C1 segment of cervical spinal cord (tissue), 14 donors: ENCODE measurements around the gene CUTC.
"Not testable (repeated sequence)": the region's sequence is repeated elsewhere in the genome, so short reads cannot be mapped to it uniquely, and the experiment has no call there.

Source experiments
- DNase-seq, 14 donors: peaks; one replicate each; lab custom pipeline; 2025; lab: John Stamatoyannopoulos, UW

Gene CUTC

GRCh38 chr10:99732033-99732842 lies at the start of gene CUTC, which contains the start of gene COX15:
Gene CUTC, plus strand, starts transcription at chr10:99732234. Its CDS starts 115 bp downstream, at chr10:99732349.
Gene COX15, minus strand, starts transcription at chr10:99732127. Its CDS starts 78 bp downstream, at chr10:99732049.
- peak; percentile 64 to 97 (median 94) for DNase-seq

GRCh38 chr10:99682752-99683151 lies 49.3 kb upstream of the CUTC start:
- no peak for DNase-seq

GRCh38 chr10:99685597-99685967 lies 46.5 kb upstream of the CUTC start:
- peak in 1 of 14 donors; percentile 3 for DNase-seq

- DNase-seq = no peak
Measured at GRCh38 chr10:99689461-99689860, 42.6 kb upstream of the CUTC start.

- DNase-seq = no peak
Measured at GRCh38 chr10:99693933-99694583, 38.0 kb upstream of the CUTC start.

- DNase-seq = no peak
Measured at GRCh38 chr10:99695761-99696160, 36.3 kb upstream of the CUTC start.

GRCh38 chr10:99698504-99699080 lies 33.4 kb upstream of the CUTC start:
- DNase-seq = no peak

GRCh38 chr10:99700649-99701048 lies 31.4 kb upstream of the CUTC start:
- DNase-seq = no peak

- no peak for DNase-seq
Measured at GRCh38 chr10:99708428-99709012, 23.5 kb upstream of the CUTC start.

- DNase-seq = no peak
Measured at GRCh38 chr10:99709480-99710229, 22.4 kb upstream of the CUTC start.

GRCh38 chr10:99711129-99711719 lies 20.8 kb upstream of the CUTC start:
- DNase-seq = no peak

- no peak for DNase-seq
Measured at GRCh38 chr10:99714446-99714845, 17.6 kb upstream of the CUTC start.

GRCh38 chr10:99720387-99720786 lies 11.6 kb upstream of the CUTC start:
- no peak for DNase-seq

- DNase-seq = no peak
Measured at GRCh38 chr10:99730026-99730425, 2.0 kb upstream of the CUTC start.

- DNase-seq = no peak
Measured at GRCh38 chr10:99731306-99732032, 565 bp upstream of the CUTC start.

- peak in 1 of 14 donors; percentile 8 for DNase-seq
Measured at GRCh38 chr10:99733366-99733765, 1.3 kb downstream of the CUTC start.

- not testable (repeated sequence) for DNase-seq
Measured at GRCh38 chr10:99734111-99734510, 2.1 kb downstream of the CUTC start.

GRCh38 chr10:99740260-99740659 lies 8.2 kb downstream of the CUTC start:
- no peak for DNase-seq

- DNase-seq = no peak
Measured at GRCh38 chr10:99740933-99741559, 9.0 kb downstream of the CUTC start.

- DNase-seq = no peak
Measured at GRCh38 chr10:99742254-99742653, 10.2 kb downstream of the CUTC start.
